Adrenal gland (tissue), 19 donors: Measurements from ENCODE around the gene HS3ST5. TPM values are rescaled to one million over a fixed set of nuclear protein-coding genes. Genes with fewer than 3 reads are reported as not detected.
A peak's percentile ranks its signal among the peaks of the same experiment; 100 is the strongest.

ENCODE experiments used
- DNase-seq, 7 donors: peaks; one replicate each; pipeline ENCODE4 v3.0.0-alpha.2; 2019 to 2020
- H3K27ac ChIP-seq, 5 donors: fragments of 200-600 bp; sonication (generic) in 4 of 5; 1 replicate in 3 of 5; 2 replicates in 2 of 5; pipeline versions ENCODE4 v1.5.1 to v1.8.0; 2016 to 2020; ENCODE audit warnings: mild to moderate bottlenecking in 1 of 5
- H3K27me3 ChIP-seq: fragments of 200-600 bp; 2 replicates; pipeline ENCODE4 v1.8.0; 2021
- H3K36me3 ChIP-seq, 2 donors: fragments of 200-600 bp; replicated peaks in 1 of 2; 1 replicate in 1 of 2; 2 replicates in 1 of 2; pipeline versions ENCODE4 v1.5.1 to v1.8.0; 2018 to 2022
- H3K4me1 ChIP-seq, 2 donors: fragments of 200-600 bp; replicated peaks in 1 of 2; 1 replicate in 1 of 2; 2 replicates in 1 of 2; pipeline versions ENCODE4 v1.5.1 to v1.8.0; 2018 to 2021
- H3K4me3 ChIP-seq, 4 donors: fragments of 200-600 bp; sonication (generic) in 3 of 4; one replicate each; pipeline ENCODE4 v1.5.1; 2016 to 2018
- H3K9me3 ChIP-seq, 3 donors: fragments of 200-600 bp; sonication (generic) in 1 of 3; replicated peaks in 1 of 3; 1 replicate in 2 of 3; 2 replicates in 1 of 3; pipeline versions ENCODE4 v1.5.1 to v1.8.0; 2016 to 2021
- CTCF ChIP-seq, 6 experiments: fragments of 450-650 bp in 4 of 6; fragments of 200-600 bp in 2 of 6; sonication (generic) in 1 of 6; IDR thresholded peaks; 1 replicate in 5 of 6; 2 replicates in 1 of 6; pipeline versions ENCODE4 v1.5.1 to v1.8.0; 2016 to 2021; ENCODE audit warnings: antibody characterized with exemption in 6 of 6, mild to moderate bottlenecking in 2 of 6, moderate library complexity in 1 of 6
- POLR2A ChIP-seq, 2 donors: fragments of 450-650 bp; IDR thresholded peaks; one replicate each; pipeline ENCODE4 v1.6.1; 2017; ENCODE audit warnings: antibody characterized with exemption in 2 of 2, mild to moderate bottlenecking in 2 of 2, moderate library complexity in 1 of 2
- WGBS, 4 donors: extraction: QIAGEN DNeasy Blood & Tissue Kit in 2 of 4; methylation state at CpG; one replicate each; pipeline versions ENCODE4 v1.1.5 to v1.1.7; 2013 to 2017; 5-methylcytosine and 5-hydroxymethylcytosine counted together
- intact Hi-C, 2 donors: fragments of 100-400 bp; cut with DNase I; formaldehyde crosslinking; loops; one replicate each; pipeline versions ENCODE4 v1.14.1 to v1.15.0; 2022 to 2023
- long read RNA-seq, 10 donors: library from polyadenylated mRNA in 3 of 10; unstranded in 2 of 10; stranded (forward) in 1 of 10; transcript quantifications; one replicate each; pipeline ENCODE4 v2.0.0 and lab custom pipeline, GENCODE V29; 2021 to 2026
- polyA plus RNA-seq, 3 donors: library from polyadenylated mRNA; stranded (reverse); fragments of 200-250 nt in 2 of 3; fragments of 350-450 nt in 1 of 3; fragmentation: Illumina TruSeq in 1 of 3; extraction: RNeasy Lipid Tissue Mini Kit (QIAGEN cat#74804) in 1 of 3; gene quantifications; one replicate each; pipeline ENCODE4 v1.2.3, GENCODE V29; 2013 to 2014
- total RNA-seq, 9 donors: library from RNA; depleted of rRNA in 4 of 9; stranded (reverse); fragments of >200 nt in 4 of 9; fragments of 120-200 nt in 1 of 9; fragmentation: NEBNext Ultra II Directional in 1 of 9; extraction: Animal tissue kit (Norgen Biotek cat#: 25700) in 1 of 9; gene quantifications; one replicate each; pipeline versions ENCODE4 v1.1.0 to v1.2.4, GENCODE V29; 2013 to 2023
- donor health status: healthy with polysubstance abuse.
- donor health status: Bipolar disorder and iron deficiency.
- donor health status: DM: yes; HTN: yes; CAD: no.
- donor health status: DM: no; HTN: no; CAD: no.
- donor health status: DM: no; HTN: no; CAD: no.
- donor health status: DM: yes; HTN: yes; CAD: no.

The HS3ST5 gene
- total RNA-seq (under 1 TPM in 4 of 9 donors, not detected in 5; 0.04 to 0.78 (median 0.24) TPM), polyA plus RNA-seq (under 1 TPM; 0.10 to 0.32 (median 0.24) TPM)
- long read RNA-seq, donor 1: 0 reads
- long read RNA-seq, donor 2: 0 reads
- long read RNA-seq, donor 3: 0 reads
- long read RNA-seq, donor 4: 0 reads
- long read RNA-seq, donor 5: 0 reads
- long read RNA-seq, donor 6: 0 reads
- long read RNA-seq, donor 7: 0 reads
- long read RNA-seq, donor 8: 0 reads
- long read RNA-seq, donor 9: 0 reads
- long read RNA-seq, donor 10: 0 reads

- Histone ChIP-seq H3K36me3 (no peaks in the 10 kb centered on the region), H3K27me3 (peaks cover 18% of the 10 kb centered on the region), H3K9me3 (no peaks in the 10 kb centered on the region), H3K4me3 (peak within 1 kb of the TSS in 1 of 4 donors; percentile 46), H3K4me1 (peaks cover 0 to 9% of the 10 kb centered on the region in 2 donors), H3K27ac (no peak within 1 kb of the TSS)
- peak in 4 of 7 donors; percentile 7 to 66 (median 17) for DNase-seq
- WGBS, 4 donors: 0 to 2% (median 1%) methylated on average over 10 to 73 of the region's 73 CpGs
- TF ChIP-seq POLR2A (IDR thresholded peaks at IDR 0.05) (no peak), CTCF (IDR thresholded peaks at IDR 0.05) (peak in 1 of 6 experiments; percentile 18)
- intact Hi-C loops: no loop called here
These were observed at the start of gene HS3ST5 for GRCh38 chr6:114342826-114343781. TSS of gene HS3ST5 (minus strand) at chr6:114343023. CDS start at chr6:114062845, 280,178 bp downstream.

DNA sequence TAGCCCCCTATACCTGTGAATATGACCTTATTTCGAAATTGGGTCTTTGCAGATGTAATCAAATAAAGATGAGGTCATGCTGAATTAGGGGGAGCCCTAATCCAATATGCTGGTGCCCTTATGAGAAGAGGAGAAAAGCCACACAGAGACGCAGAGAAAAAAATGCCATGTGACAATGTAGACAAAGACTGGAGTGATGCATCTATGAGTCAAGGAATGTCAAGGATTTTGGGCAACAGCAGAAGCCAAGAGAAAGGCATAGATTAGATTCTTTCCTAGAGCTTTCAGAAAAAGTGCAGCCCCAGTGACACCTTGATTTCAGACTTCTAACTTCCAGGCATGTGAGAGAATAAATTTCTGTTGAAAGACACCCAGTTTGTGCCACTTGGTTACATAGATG lies 47.4 kb upstream of the HS3ST5 start:
- Histone ChIP-seq H3K4me1 (no peaks in the 10 kb centered on the region), H3K9me3 (no peaks in the 10 kb centered on the region), H3K4me3 (no peak overlapping the region), H3K27ac (no peak overlapping the region), H3K27me3 (no peaks in the 10 kb centered on the region), H3K36me3 (no peaks in the 10 kb centered on the region)
- WGBS, 4 donors: 47 to 51% (median 49%) methylated on average over 2 of the region's 2 CpGs
- no peak for TF ChIP-seq POLR2A (IDR thresholded peaks at IDR 0.05)
- no peak for TF ChIP-seq CTCF (IDR thresholded peaks at IDR 0.05)
- intact Hi-C loops: no loop called here
- DNase-seq: no peak

DNA sequence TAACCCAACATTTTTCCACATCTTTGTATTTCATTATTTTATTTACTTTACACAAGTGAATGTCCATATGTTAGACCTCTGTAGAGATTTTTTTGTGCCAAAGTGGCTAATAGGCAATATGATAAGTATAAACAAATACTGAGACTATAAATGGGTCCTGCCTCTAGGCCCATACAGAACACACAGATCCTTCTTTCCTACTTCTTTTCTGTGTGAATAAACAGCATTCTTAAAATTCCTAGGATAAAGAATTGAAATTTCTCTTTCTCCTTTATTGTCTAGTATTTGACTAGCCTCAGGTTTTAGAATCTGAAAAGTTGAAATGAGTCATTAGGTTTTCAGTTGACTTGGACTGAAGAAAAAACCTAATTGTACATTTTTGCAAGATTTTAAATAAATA lies 46.3 kb upstream of the HS3ST5 start:
- Histone ChIP-seq H3K4me3 (no peak overlapping the region), H3K27ac (no peak overlapping the region), H3K36me3 (no peaks in the 10 kb centered on the region), H3K27me3 (no peaks in the 10 kb centered on the region), H3K4me1 (no peaks in the 10 kb centered on the region), H3K9me3 (no peaks in the 10 kb centered on the region)
- TF ChIP-seq POLR2A (IDR thresholded peaks at IDR 0.05) (no peak), CTCF (IDR thresholded peaks at IDR 0.05) (no peak)
- intact Hi-C loops: no loop called here
- DNase-seq: no peak

- no peak overlapping the region for H3K27ac ChIP-seq
- intact Hi-C loops: no loop called here
- no peaks in the 10 kb centered on the region for H3K27me3 ChIP-seq
- WGBS, 4 donors: 93 to 98% (median 94%) methylated on average over 1 of the region's 1 CpG
- H3K4me1 ChIP-seq: no peaks in the 10 kb centered on the region
- TF ChIP-seq CTCF (IDR thresholded peaks at IDR 0.05) (no peak), POLR2A (IDR thresholded peaks at IDR 0.05) (no peak)
- DNase-seq: no peak
- no peaks in the 10 kb centered on the region for H3K36me3 ChIP-seq
- no peaks in the 10 kb centered on the region for H3K9me3 ChIP-seq
- H3K4me3 ChIP-seq: no peak overlapping the region
These were observed 39.6 kb upstream of the HS3ST5 start for GRCh38 chr6:114382406-114382805.
